Osteoblast (primary cell): Measurements from ENCODE around the gene C1orf74. TPM values are rescaled to one million over a fixed set of nuclear protein-coding genes. Genes with fewer than 3 reads are reported as not detected.
"Not testable (repeated sequence)": the region's sequence is repeated elsewhere in the genome, so short reads cannot be mapped to it uniquely, and the experiment has no call there.

Source experiments
- DNase-seq: peaks from one replicate; pipeline ENCODE4 v3.0.0; 2011; ENCODE audit warnings: low spot score, mixed read lengths; ENCODE audit not compliant: insufficient read length; ENCODE audit errors: missing footprints
- H2AFZ ChIP-seq: 2 replicates; pipeline ENCODE4 v1.6.0; 2011; ENCODE audit warnings: mild to moderate bottlenecking, low read length
- H3K27ac ChIP-seq: 2 replicates; pipeline ENCODE4 v1.5.1; 2011; ENCODE audit warnings: mild to moderate bottlenecking, low read depth, low read length, moderate library complexity
- H3K27me3 ChIP-seq: 2 replicates; pipeline ENCODE4 v1.6.0; 2012; ENCODE audit warnings: mild to moderate bottlenecking, control low read depth, inconsistent platforms, low read length, moderate library complexity; ENCODE audit not compliant: insufficient read depth
- H3K36me3 ChIP-seq: 2 replicates; pipeline ENCODE4 v1.5.1; 2011; ENCODE audit warnings: mild to moderate bottlenecking, low read length, control low read depth, moderate library complexity; ENCODE audit not compliant: insufficient read depth
- H3K4me1 ChIP-seq: 2 replicates; pipeline ENCODE4 v1.5.1; 2011; ENCODE audit warnings: mild to moderate bottlenecking, low read length, control low read depth, moderate library complexity; ENCODE audit not compliant: insufficient read depth
- H3K4me2 ChIP-seq: 2 replicates; pipeline ENCODE4 v1.6.0; 2011; ENCODE audit warnings: mild to moderate bottlenecking, low read length; ENCODE audit not compliant: insufficient read depth
- H3K4me3 ChIP-seq: fragments of 200-600 bp; sonication (generic); 3 replicates; pipeline ENCODE4 v1.5.1; 2012; ENCODE audit warnings: mild to moderate bottlenecking, low read length, inconsistent platforms; ENCODE audit not compliant: insufficient read depth
- H3K79me2 ChIP-seq: 2 replicates; pipeline ENCODE4 v1.6.0; 2012; ENCODE audit warnings: mild to moderate bottlenecking, low read length, control low read depth, inconsistent platforms; ENCODE audit not compliant: insufficient read depth
- H3K9me3 ChIP-seq: 2 replicates; pipeline ENCODE4 v1.5.1; 2011; ENCODE audit warnings: low read depth, low read length, control low read depth
- H4K20me1 ChIP-seq: 2 replicates; pipeline ENCODE4 v1.6.0; 2012; ENCODE audit warnings: mild to moderate bottlenecking, low read length, control low read depth; ENCODE audit not compliant: insufficient read depth
- CTCF ChIP-seq: IDR thresholded peaks from 2 replicates; pipeline ENCODE4 v1.5.1; 2011; ENCODE audit warnings: mild to moderate bottlenecking, low read depth, low read length, moderate library complexity; ENCODE audit errors: extremely low read depth
- total RNA-seq: library from RNA; depleted of rRNA; stranded (reverse); fragments of >200 nt; gene quantifications from 2 replicates; pipeline ENCODE4 v1.2.3, GENCODE V29; 2012

Gene C1orf74
- total RNA-seq, 1 donor: 2.5 TPM

GRCh38 chr1:209802117-209802779 lies 17.9 kb upstream of the C1orf74 start:
- no peak for TF ChIP-seq CTCF
- H3K4me2 ChIP-seq: no peak overlapping the region
- no peaks in the 10 kb centered on the region for H4K20me1 ChIP-seq
- H3K79me2 ChIP-seq: no peaks in the 10 kb centered on the region
- H3K27ac ChIP-seq: no peak overlapping the region
- no peak overlapping the region for H3K4me3 ChIP-seq
- no peaks in the 10 kb centered on the region for H3K36me3 ChIP-seq
- H3K27me3 ChIP-seq: peaks cover 11% of the 10 kb centered on the region
- no peaks in the 10 kb centered on the region for H3K9me3 ChIP-seq
- no peak for DNase-seq
- peak overlapping the region; percentile 16 for H2AFZ ChIP-seq
- H3K4me1 ChIP-seq: peaks cover 21% of the 10 kb centered on the region

GRCh38 chr1:209800984-209801834 lies 16.9 kb upstream of the C1orf74 start:
- H3K9me3 ChIP-seq: no peaks in the 10 kb centered on the region
- H3K4me3 ChIP-seq: no peak overlapping the region
- peaks cover 15% of the 10 kb centered on the region for H3K4me1 ChIP-seq
- no peaks in the 10 kb centered on the region for H3K36me3 ChIP-seq
- no peak overlapping the region for H3K4me2 ChIP-seq
- no peaks in the 10 kb centered on the region for H3K79me2 ChIP-seq
- H3K27ac ChIP-seq: no peak overlapping the region
- no peaks in the 10 kb centered on the region for H4K20me1 ChIP-seq
- TF ChIP-seq CTCF: no peak
- no peak for DNase-seq
- H2AFZ ChIP-seq: no peak overlapping the region
- H3K27me3 ChIP-seq: peaks cover 11% of the 10 kb centered on the region

GRCh38 chr1:209797978-209798639 lies 13.8 kb upstream of the C1orf74 start:
- DNase-seq: no peak
- no peak overlapping the region for H3K4me3 ChIP-seq
- TF ChIP-seq CTCF: peak; percentile 34
- H3K4me2 ChIP-seq: no peak overlapping the region
- no peaks in the 10 kb centered on the region for H3K9me3 ChIP-seq
- peaks cover 5% of the 10 kb centered on the region for H3K27me3 ChIP-seq
- no peak overlapping the region for H3K27ac ChIP-seq
- no peaks in the 10 kb centered on the region for H3K79me2 ChIP-seq
- peak overlapping the region; percentile 69 for H2AFZ ChIP-seq
- H3K4me1 ChIP-seq: peaks cover 14% of the 10 kb centered on the region
- H3K36me3 ChIP-seq: no peaks in the 10 kb centered on the region
- no peaks in the 10 kb centered on the region for H4K20me1 ChIP-seq

- H3K36me3 ChIP-seq, H3K27me3 ChIP-seq, H4K20me1 ChIP-seq, H3K27ac ChIP-seq, H3K4me1 ChIP-seq, DNase-seq, H3K79me2 ChIP-seq, H3K9me3 ChIP-seq, H3K4me2 ChIP-seq, H2AFZ ChIP-seq, H3K4me3 ChIP-seq: not testable (repeated sequence)
Observed at GRCh38 chr1:209793711-209794110, 9.4 kb upstream of the C1orf74 start.
